A549 (cell line): ENCODE results near the gene ZSCAN10. TPM values are rescaled to one million over a fixed set of nuclear protein-coding genes. Genes with fewer than 3 reads are reported as not detected.

Experiments used
- ATAC-seq, 2 experiments: fragments of 200-7000 bp in 1 of 2; fragments of >200 bp in 1 of 2; cut with Nextera tagmentation in 1 of 2; cut with Tn5 transposase in 1 of 2; 3 replicates each; pipeline versions ENCODE4 v1.8.0 to v1.9.1; 2018 to 2020; ENCODE audit warnings: mild to moderate bottlenecking in 1 of 2, moderate library complexity in 1 of 2
- CTCF ChIA-PET: fragments of 300-600 bp; sonication (Branson Sonifier 250); formaldehyde crosslinking; extraction: SDS; loops from one replicate; lab custom pipeline; 2021; ENCODE audit warnings: antibody characterized with exemption, inconsistent platforms; lab: Yijun Ruan, JAX
- POLR2A ChIA-PET: fragments of 350-600 bp; formaldehyde crosslinking; extraction: SDS; loops from one replicate; lab custom pipeline; 2021; ENCODE audit warnings: antibody characterized with exemption, inconsistent platforms; lab: Yijun Ruan, JAX
- DNase-seq, 2 experiments: peaks; one replicate each; pipeline versions ENCODE4 v3.0.0 to v3.0.0-alpha.2; 2011 to 2016; ENCODE audit warnings: low read depth in 1 of 2, low spot score in 1 of 2
- FAIRE-seq: peaks from 2 replicates; lab custom pipeline; 2011; peaks lifted over from hg19 to GRCh38; lab: Jason Lieb, UNC
- H3K27ac ChIP-seq, 2 experiments: fragments of >200 bp; sonication (Bioruptor Twin); formaldehyde crosslinking; 3 replicates each; pipeline ENCODE4 v1.5.1; 2016 to 2017
- H3K4me1 ChIP-seq: fragments of >200 bp; sonication (Bioruptor Twin); formaldehyde crosslinking; 3 replicates; pipeline ENCODE4 v1.6.1; 2016
- H3K4me2 ChIP-seq: fragments of >200 bp; sonication (Bioruptor Twin); formaldehyde crosslinking; 3 replicates; pipeline ENCODE4 v1.6.1; 2016
- H3K4me3 ChIP-seq: fragments of >200 bp; sonication (Bioruptor Twin); formaldehyde crosslinking; 3 replicates; pipeline ENCODE4 v1.5.1; 2016
- H3K9me3 ChIP-seq: fragments of >200 bp; sonication (Bioruptor Twin); formaldehyde crosslinking; 3 replicates; pipeline ENCODE4 v1.6.1; 2016
- BHLHE40 ChIP-seq: IDR thresholded peaks from 2 replicates; pipeline ENCODE4 v1.6.1; 2012; ENCODE audit warnings: low read depth, low read length, inconsistent platforms
- CEBPB ChIP-seq, 2 experiments: fragments of >200 bp in 1 of 2; sonication (Bioruptor Twin) in 1 of 2; formaldehyde crosslinking in 1 of 2; IDR thresholded peaks; 2 replicates each; pipeline ENCODE4 v1.6.1; 2012 to 2016
- E2F6 ChIP-seq: IDR thresholded peaks from 2 replicates; pipeline ENCODE4 v1.6.1; 2012; ENCODE audit warnings: low read depth, borderline replicate concordance
- EHMT2 ChIP-seq: fragments of 200-600 bp; sonication (generic); IDR thresholded peaks from 2 replicates; pipeline ENCODE4 v1.6.1; 2016; ENCODE audit warnings: antibody characterized with exemption, low read depth, mild to moderate bottlenecking, moderate library complexity
- FOSL2 ChIP-seq, 2 experiments: fragments of 450-650 bp in 1 of 2; fragments of >200 bp in 1 of 2; sonication (Bioruptor Twin) in 1 of 2; formaldehyde crosslinking; IDR thresholded peaks; 2 replicates each; pipeline versions ENCODE4 v1.5.0 to v1.6.1; 2016 to 2020; ENCODE audit warnings: mild to moderate bottlenecking in 1 of 2, moderate library complexity in 1 of 2
- HDAC2 ChIP-seq: fragments of 200-600 bp; sonication (generic); IDR thresholded peaks from 2 replicates; pipeline ENCODE4 v1.6.1; 2016
- HEYL ChIP-seq: fragments of 250-450 bp; sonication (Bioruptor Pico); IDR thresholded peaks from 2 replicates; pipeline ENCODE4 v1.8.0; 2021; ENCODE audit warnings: mild to moderate bottlenecking, moderate library complexity
- HMGXB4 ChIP-seq: fragments of 250-450 bp; sonication (Bioruptor Pico); IDR thresholded peaks from 2 replicates; pipeline ENCODE4 v1.5.0; 2021; ENCODE audit warnings: mild to moderate bottlenecking, moderate library complexity, borderline replicate concordance
- HOXA7 ChIP-seq: fragments of 250-450 bp; sonication (Bioruptor Pico); IDR thresholded peaks from 2 replicates; pipeline ENCODE4 v1.5.0; 2020; ENCODE audit warnings: mild to moderate bottlenecking, moderate library complexity
- HOXB5 ChIP-seq: fragments of 250-450 bp; sonication (Bioruptor Pico); IDR thresholded peaks from 2 replicates; pipeline ENCODE4 v1.5.0; 2020; ENCODE audit warnings: mild to moderate bottlenecking, moderate library complexity
- JUNB ChIP-seq: fragments of >200 bp; sonication (Bioruptor Twin); formaldehyde crosslinking; IDR thresholded peaks from 2 replicates; pipeline ENCODE4 v1.6.1; 2016
- KDM1A ChIP-seq: fragments of 200-600 bp; sonication (generic); IDR thresholded peaks from 2 replicates; pipeline ENCODE4 v1.6.1; 2016; ENCODE audit warnings: low read depth, mild to moderate bottlenecking
- NPAS2 ChIP-seq: fragments of 250-450 bp; sonication (Bioruptor Pico); IDR thresholded peaks from 2 replicates; pipeline ENCODE4 v1.8.0; 2022; ENCODE audit warnings: mild to moderate bottlenecking, moderate library complexity, borderline replicate concordance
- POLR2A ChIP-seq: IDR thresholded peaks from 2 replicates; pipeline ENCODE4 v1.6.1; 2012; ENCODE audit warnings: mild to moderate bottlenecking, low read length
- REST ChIP-seq: fragments of 200-600 bp; sonication (generic); IDR thresholded peaks from 2 replicates; pipeline ENCODE4 v1.6.1; 2016; ENCODE audit warnings: antibody characterized with exemption, mild to moderate bottlenecking, moderate library complexity
- TP53 ChIP-seq: fragments of 250-450 bp; sonication (Bioruptor Pico); IDR thresholded peaks from 2 replicates; pipeline ENCODE4 v1.5.0; 2021; ENCODE audit warnings: mild to moderate bottlenecking, moderate library complexity
- ZSCAN20 ChIP-seq: fragments of 250-450 bp; sonication (Bioruptor Pico); IDR thresholded peaks from 2 replicates; pipeline ENCODE4 v1.8.0; 2022; ENCODE audit warnings: mild to moderate bottlenecking, moderate library complexity
- WGBS: methylation state at CpG from one replicate; pipeline ENCODE4 v1.1.6; 2017; ENCODE audit errors: missing lambda C conversion rate; 5-methylcytosine and 5-hydroxymethylcytosine counted together
- polyA plus RNA-seq, 4 experiments: library from polyadenylated mRNA; depleted of rRNA in 3 of 4; stranded (reverse); fragments of >200 nt; fragmentation: RNase III in 1 of 4; extraction: RNeasy Plus Mini Kit Qiagen cat#74134 plus additional on column Dnase treatment in 1 of 4; gene quantifications; 2 replicates in 3 of 4; 3 replicates in 1 of 4; pipeline ENCODE4 v1.2.3, GENCODE V29; 2011 to 2017
- TF ChIP-seq, protein P1 (sequence below): fragments of >200 bp; sonication (Bioruptor Twin); formaldehyde crosslinking; IDR thresholded peaks from 3 replicates; pipeline ENCODE4 v1.6.1; 2016
- TF ChIP-seq, protein P2 (sequence below): IDR thresholded peaks from 2 replicates; pipeline ENCODE4 v1.6.1; 2012

The ZSCAN10 gene
- polyA plus RNA-seq, 2 of the 4 experiments (the other 2 are of a cell fraction): 0.08 TPM; not detected in 1

DNA sequence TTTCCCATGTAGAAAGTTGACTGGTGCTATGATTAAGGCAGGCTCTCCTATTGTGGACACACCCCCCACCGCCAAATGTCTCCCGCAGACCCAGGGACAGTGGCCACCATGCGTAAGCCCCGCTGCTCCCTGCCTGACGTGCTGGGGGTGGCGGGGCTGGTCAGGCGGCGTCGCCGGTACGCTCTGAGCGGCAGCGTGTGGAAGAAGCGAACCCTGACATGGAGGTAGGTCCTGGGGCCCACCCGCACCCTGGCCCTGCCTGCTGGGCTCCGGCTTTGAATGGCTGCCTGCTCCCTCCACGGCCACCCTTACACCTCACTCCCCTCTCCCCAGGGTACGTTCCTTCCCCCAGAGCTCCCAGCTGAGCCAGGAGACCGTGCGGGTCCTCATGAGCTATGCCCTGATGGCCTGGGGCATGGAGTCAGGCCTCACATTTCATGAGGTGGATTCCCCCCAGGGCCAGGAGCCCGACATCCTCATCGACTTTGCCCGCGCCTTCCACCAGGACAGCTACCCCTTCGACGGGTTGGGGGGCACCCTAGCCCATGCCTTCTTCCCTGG lies 49.1 kb downstream of the ZSCAN10 start:
- no peak for ATAC-seq
- no peak for TF ChIP-seq HEYL (CRISPR knock-in tag)
- no peak for TF ChIP-seq KDM1A
- no peak for TF ChIP-seq TP53 (CRISPR knock-in tag)
- TF ChIP-seq, protein P1, sequence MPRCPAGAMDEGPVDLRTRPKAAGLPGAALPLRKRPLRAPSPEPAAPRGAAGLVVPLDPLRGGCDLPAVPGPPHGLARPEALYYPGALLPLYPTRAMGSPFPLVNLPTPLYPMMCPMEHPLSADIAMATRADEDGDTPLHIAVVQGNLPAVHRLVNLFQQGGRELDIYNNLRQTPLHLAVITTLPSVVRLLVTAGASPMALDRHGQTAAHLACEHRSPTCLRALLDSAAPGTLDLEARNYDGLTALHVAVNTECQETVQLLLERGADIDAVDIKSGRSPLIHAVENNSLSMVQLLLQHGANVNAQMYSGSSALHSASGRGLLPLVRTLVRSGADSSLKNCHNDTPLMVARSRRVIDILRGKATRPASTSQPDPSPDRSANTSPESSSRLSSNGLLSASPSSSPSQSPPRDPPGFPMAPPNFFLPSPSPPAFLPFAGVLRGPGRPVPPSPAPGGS: no peak
- no peak for TF ChIP-seq FOSL2 (IDR thresholded peaks at IDR 0.05)
- no peak for TF ChIP-seq FOSL2 (CRISPR knock-in tag; IDR thresholded peaks at IDR 0.05)
- TF ChIP-seq NPAS2: no peak
- no peak for TF ChIP-seq BHLHE40
- TF ChIP-seq E2F6: no peak
- no peak for TF ChIP-seq POLR2A
- TF ChIP-seq CEBPB (IDR thresholded peaks at IDR 0.05): no peak
- no peak for TF ChIP-seq JUNB
- no peak for TF ChIP-seq HOXB5 (CRISPR knock-in tag)
- TF ChIP-seq HMGXB4 (CRISPR knock-in tag): no peak
- TF ChIP-seq REST: no peak
- TF ChIP-seq, protein P2, sequence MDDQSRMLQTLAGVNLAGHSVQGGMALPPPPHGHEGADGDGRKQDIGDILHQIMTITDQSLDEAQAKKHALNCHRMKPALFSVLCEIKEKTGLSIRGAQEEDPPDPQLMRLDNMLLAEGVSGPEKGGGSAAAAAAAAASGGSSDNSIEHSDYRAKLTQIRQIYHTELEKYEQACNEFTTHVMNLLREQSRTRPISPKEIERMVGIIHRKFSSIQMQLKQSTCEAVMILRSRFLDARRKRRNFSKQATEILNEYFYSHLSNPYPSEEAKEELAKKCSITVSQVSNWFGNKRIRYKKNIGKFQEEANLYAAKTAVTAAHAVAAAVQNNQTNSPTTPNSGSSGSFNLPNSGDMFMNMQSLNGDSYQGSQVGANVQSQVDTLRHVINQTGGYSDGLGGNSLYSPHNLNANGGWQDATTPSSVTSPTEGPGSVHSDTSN: no peak
- TF ChIP-seq HOXA7 (CRISPR knock-in tag): no peak
- no peak for TF ChIP-seq EHMT2
- TF ChIP-seq ZSCAN20 (CRISPR knock-in tag): no peak
- TF ChIP-seq HDAC2: no peak
- DNase-seq: no peak
- no peaks in the 10 kb centered on the region for H3K9me3 ChIP-seq
- CTCF ChIA-PET: interaction anchor here (0.8 to 6.2 kb wide), 6 partner anchors 9 to 81 kb away, joined by 4 to 104 read pairs (median 4); no protein-coding TSS in a partner anchor
- no peak overlapping the region for H3K27ac ChIP-seq
- FAIRE-seq: no peak
- WGBS: 88% methylated on average over 13 of the region's 26 CpGs
- H3K4me2 ChIP-seq: no peak overlapping the region
- POLR2A ChIA-PET: interaction anchor here (1.2 kb wide), 1 partner anchor 9 kb away, joined by 3 read pairs; no protein-coding TSS in a partner anchor
- H3K4me3 ChIP-seq: no peak overlapping the region
- peaks cover 3% of the 10 kb centered on the region; the same call in 1 of the 3 replicates for H3K4me1 ChIP-seq
